NCI-H82 (cell line): ENCODE data around the gene DYSF.

ENCODE experiments used
- DNase-seq: peaks from one replicate; lab custom pipeline; 2025; lab: John Stamatoyannopoulos, UW

Gene DYSF

GRCh38 chr2:71675296-71675695, 221.9 kb downstream of the DYSF start:
- DNase-seq: no peak

- no peak for DNase-seq
These were observed 225.5 kb downstream of the DYSF start for GRCh38 chr2:71678874-71679273.

- DNase-seq: no peak
These were observed 226.1 kb downstream of the DYSF start for GRCh38 chr2:71679491-71679890.

- no peak for DNase-seq
These were observed 227.6 kb downstream of the DYSF start for GRCh38 chr2:71680925-71681324.

DNA sequence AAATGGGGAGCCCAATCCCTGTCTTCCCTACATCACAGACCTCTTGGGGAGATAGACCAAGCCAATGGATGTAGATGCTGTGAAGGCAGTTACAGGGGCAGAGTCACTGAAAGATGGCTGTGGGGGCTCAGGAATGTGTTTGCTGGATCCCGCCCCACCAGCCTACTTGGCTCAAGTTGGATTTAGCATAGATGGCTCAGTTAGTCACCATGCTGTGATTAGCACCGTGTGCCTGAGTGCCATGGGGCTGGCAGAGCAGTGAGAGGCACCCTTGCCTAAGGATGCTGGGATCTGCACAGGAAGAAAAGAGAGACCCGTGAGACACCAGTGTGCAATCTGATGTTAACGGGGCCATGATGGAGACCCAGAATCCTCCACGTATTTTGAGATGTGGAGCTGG, 228.3 kb downstream of the DYSF start:
- DNase-seq: no peak

DNA sequence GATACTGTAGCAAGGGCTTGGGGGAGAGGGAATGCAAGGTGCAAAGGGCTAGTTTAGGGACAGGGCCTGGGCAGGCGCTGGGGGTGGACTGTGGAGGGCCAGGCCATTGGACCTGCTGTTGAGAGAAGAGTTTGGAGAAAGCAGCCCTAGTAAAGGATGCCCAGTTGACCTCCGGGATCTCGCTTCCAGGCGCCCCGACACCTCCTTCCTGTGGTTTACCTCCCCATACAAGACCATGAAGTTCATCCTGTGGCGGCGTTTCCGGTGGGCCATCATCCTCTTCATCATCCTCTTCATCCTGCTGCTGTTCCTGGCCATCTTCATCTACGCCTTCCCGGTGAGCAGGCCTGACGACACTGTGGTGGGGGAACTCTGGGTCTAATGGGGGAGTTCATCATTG, 229.0 kb downstream of the DYSF start:
- no peak for DNase-seq

DNA sequence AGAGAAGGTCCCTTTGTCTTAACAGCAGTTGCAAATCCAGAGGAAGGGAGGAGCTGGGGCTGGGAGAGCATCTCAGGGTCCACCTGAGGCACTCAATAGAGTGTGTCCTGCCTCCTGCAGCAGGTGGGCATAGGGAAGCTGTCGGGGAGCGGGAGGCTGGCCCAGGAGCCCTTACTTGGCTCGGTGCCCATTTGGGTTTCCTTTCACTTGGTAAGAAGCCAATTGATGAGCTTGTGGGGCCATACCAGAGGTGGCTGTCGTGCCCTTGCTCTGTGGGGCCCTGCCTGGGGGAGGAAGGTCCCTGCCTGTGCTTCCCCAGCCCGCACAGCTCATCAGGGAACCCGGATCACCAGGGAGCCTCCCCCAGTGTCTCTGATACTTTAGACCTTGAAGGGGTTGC, 229.7 kb downstream of the DYSF start:
- no peak for DNase-seq

DNA sequence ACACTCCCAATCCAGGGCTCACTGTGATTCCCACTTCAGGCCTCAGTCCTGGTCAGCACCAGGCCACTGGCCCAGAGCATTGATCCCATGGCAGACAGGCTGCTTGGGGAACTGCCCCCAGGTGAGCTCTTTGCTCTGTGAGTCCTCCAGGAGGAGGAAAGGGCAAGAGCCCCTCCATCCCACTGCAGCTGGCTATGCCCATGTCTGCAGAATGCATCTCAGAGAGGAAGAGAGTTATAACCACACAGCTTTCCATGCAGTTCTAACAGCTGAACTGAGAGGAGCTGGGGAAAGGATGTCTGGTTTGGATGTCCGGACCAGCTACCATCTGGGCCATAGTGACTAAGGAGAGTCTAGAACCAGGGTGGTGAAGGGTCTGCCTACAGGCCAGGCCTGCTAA, 230.3 kb downstream of the DYSF start:
- DNase-seq: no peak

- DNase-seq: no peak
These were observed 231.1 kb downstream of the DYSF start for GRCh38 chr2:71684226-71685072.

GRCh38 chr2:71685073-71685848, 231.9 kb downstream of the DYSF start:
- DNase-seq: no peak

- no peak for DNase-seq
These were observed 232.7 kb downstream of the DYSF start for GRCh38 chr2:71685941-71686611.

DNA sequence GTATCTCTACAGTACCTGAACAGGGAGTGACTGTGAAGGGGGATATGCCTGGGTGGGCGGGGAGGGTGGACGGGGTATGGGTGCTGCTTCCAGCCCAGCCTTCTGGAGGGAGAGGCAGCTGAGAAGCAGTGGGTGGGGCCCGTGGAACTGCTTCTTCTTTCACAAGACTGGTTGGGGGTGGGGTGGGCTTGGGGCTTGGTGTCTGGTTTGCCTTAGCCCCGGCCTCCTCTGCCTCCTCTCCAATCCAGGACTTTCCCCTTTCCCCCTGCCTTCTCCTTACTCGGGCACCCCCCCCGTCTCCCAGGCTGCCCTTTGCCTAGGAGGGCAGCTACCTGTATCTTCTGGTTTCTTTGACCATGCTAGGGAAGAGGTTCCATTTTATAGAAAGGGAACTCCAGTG, 233.4 kb downstream of the DYSF start:
- no peak for DNase-seq

DNA sequence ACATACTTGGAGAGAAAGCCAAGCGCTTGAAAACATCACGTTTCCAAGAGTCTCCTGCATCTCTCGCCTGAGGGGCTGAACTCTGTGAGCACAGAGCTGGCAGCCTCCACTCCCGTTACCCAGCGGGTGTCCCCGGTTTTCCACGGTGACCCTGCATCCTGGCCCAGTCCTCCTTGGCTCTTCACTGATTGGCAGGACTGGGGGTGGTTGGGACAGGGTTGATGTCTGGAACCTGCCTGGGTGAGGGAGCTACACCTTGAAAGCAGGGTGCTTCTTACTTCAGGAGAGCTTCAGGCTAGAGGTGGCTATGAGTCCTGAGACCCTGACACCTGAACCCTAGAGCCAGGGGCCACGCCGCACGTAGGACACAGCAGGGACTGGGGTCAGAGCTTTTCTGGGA, 234.1 kb downstream of the DYSF start:
- no peak for DNase-seq

GRCh38 chr2:71688530-71688929, 235.2 kb downstream of the DYSF start:
- no peak for DNase-seq

GRCh38 chr2:71689393-71689792, 236.0 kb downstream of the DYSF start:
- DNase-seq: no peak

- no peak for DNase-seq
These were observed 236.8 kb downstream of the DYSF start for GRCh38 chr2:71689968-71690834.

DNA sequence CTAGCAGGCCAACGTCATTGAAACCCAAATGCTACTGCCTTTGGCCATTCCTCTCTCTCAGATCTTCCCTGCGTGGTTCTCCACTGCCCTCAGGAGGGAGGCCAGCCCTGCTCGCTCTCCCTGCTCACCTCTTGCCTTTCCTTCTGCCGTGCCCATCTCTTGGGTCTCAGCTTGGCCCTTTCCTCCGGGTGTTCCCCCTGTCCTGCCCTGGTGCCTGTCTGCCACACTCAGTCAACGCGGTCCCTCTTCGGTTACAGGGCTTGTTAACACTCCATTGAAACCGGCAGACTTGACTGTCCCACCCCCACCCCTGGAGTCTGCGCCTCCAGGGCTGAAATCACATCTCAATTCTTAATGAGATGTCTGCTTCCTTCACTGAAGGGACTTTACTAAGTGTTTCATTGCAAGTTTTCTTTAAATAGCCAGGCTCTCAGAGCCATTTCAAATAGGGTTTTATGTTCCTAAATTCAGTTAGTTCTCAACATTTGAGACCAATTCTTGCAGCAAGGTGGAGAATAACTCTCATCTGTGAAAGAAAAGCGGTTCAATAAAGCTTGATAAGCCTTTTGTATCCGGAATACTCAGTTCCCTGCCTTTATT, 237.6 kb downstream of the DYSF start:
- DNase-seq: no peak

DNA sequence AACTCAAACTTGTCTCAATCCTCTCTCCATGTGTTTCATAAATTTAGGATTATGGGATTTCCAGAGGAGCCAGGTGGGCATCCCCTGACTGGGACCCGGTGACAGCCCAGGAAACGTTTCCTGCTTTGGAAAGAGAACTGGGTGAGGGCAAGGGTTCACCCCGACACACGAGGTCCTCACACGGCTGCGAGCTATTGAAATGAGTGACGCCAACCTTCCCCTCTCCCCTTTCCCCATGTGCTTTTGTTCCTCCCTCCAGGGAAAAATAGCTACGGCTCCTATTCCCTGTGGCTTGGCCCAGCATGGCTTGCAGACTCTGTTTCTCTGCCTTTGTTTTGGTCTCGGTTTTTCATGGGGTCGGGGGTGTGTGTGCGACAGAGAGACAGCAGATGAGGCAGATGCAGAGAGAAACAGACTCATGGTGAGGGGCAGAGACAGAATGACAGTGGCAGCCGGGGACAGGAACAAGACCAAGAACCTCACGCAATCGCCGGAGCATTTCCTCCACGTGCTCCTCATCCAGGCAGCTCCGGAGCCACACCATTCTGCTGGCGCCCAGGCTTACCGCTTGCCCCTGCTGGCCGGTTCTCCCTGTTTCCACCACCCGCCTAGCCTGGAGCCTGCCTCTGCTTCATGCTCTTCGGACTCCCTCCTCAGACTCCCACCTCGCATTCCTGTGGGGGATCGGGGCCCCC, 238.5 kb downstream of the DYSF start:
- DNase-seq: no peak

- no peak for DNase-seq
These were observed 239.4 kb downstream of the DYSF start for GRCh38 chr2:71692621-71693277.
